Mucosa of descending colon (tissue), 3 donors: ENCODE measurements around the gene C1orf198. TPM values are rescaled to one million over a fixed set of nuclear protein-coding genes. Genes with fewer than 3 reads are reported as not detected.

Experiments
- ATAC-seq: fragments of 200-7000 bp; cut with Tn5 transposase; one replicate; pipeline ENCODE4 v1.9.1; 2020; ENCODE audit warnings: mild to moderate bottlenecking, moderate library complexity
- DNase-seq, 3 donors: peaks; one replicate each; pipeline ENCODE4 v3.0.0-alpha.2; 2020
- H3K36me3 ChIP-seq: fragments of 200-600 bp; one replicate; pipeline ENCODE4 v1.8.0; 2021; ENCODE audit warnings: low read depth, mild to moderate bottlenecking
- H3K4me1 ChIP-seq: fragments of 200-600 bp; one replicate; pipeline ENCODE4 v1.8.0; 2021; ENCODE audit warnings: low read depth, mild to moderate bottlenecking
- H3K4me3 ChIP-seq: fragments of 200-600 bp; one replicate; pipeline ENCODE4 v1.8.0; 2021; ENCODE audit warnings: mild to moderate bottlenecking
- H3K9me3 ChIP-seq: fragments of 200-600 bp; one replicate; pipeline ENCODE4 v1.8.0; 2021; ENCODE audit warnings: mild to moderate bottlenecking
- intact Hi-C, 2 donors: fragments of 100-400 bp; cut with DNase I in 1 of 2; cut with micrococcal nuclease in 1 of 2; formaldehyde crosslinking; loops; one replicate each; pipeline versions ENCODE4 v1.11.0 to v1.11.1; 2022; cut with DNase I, micrococcal nuclease
- total RNA-seq, 3 donors: library from RNA; stranded (reverse); fragmentation: NEBNext Ultra II Directional in 2 of 3; extraction: Animal tissue kit (Norgen Biotek cat#: 25700) in 2 of 3; gene quantifications; one replicate each; pipeline versions ENCODE4 v1.2.1 to v1.2.4, GENCODE V29; 2021 to 2023
- TF ChIP-seq, protein P1 (sequence below): fragments of 200-600 bp; IDR thresholded peaks from one replicate; pipeline ENCODE4 v1.8.0; 2022; ENCODE audit warnings: antibody characterized with exemption, mild to moderate bottlenecking
- donor health status: DM: no; HTN: no; CAD: no; lungs with moderate emphysema.
- donor health status: DM: no; HTN: no; CAD: no.
- donor health status: DM: no; HTN: yes; CAD: no.

C1orf198 gene
- total RNA-seq, 3 donors from 2014 or later: 9.8 to 35.9 (median 15.5) TPM

DNA sequence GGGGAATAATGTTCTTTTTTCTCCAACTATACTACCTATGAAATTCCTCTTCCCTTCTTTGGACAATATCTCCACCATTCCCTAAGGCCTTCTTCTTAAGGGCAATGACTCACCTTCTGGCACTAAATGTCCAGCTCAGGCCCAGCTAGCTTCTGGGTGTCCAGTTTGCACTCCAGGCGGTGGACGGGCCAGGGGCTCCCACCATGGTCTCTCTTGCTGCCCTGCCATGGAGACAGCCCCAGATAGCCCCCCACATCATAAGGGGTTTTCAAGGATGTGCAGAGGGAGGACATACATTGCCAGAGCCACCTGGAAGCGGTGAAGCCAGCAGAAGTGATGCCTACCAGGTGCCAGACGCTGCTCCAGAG lies 43.8 kb downstream of the C1orf198 start:
- H3K9me3 ChIP-seq: no peaks in the 10 kb centered on the region
- TF ChIP-seq, protein P1, sequence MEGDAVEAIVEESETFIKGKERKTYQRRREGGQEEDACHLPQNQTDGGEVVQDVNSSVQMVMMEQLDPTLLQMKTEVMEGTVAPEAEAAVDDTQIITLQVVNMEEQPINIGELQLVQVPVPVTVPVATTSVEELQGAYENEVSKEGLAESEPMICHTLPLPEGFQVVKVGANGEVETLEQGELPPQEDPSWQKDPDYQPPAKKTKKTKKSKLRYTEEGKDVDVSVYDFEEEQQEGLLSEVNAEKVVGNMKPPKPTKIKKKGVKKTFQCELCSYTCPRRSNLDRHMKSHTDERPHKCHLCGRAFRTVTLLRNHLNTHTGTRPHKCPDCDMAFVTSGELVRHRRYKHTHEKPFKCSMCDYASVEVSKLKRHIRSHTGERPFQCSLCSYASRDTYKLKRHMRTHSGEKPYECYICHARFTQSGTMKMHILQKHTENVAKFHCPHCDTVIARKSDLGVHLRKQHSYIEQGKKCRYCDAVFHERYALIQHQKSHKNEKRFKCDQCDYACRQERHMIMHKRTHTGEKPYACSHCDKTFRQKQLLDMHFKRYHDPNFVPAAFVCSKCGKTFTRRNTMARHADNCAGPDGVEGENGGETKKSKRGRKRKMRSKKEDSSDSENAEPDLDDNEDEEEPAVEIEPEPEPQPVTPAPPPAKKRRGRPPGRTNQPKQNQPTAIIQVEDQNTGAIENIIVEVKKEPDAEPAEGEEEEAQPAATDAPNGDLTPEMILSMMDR: no peak
- DNase-seq (no peak), ATAC-seq (no peak)
- intact Hi-C loops: no loop called here
- no peaks in the 10 kb centered on the region for H3K36me3 ChIP-seq
- H3K4me1 ChIP-seq: no peaks in the 10 kb centered on the region
- H3K4me3 ChIP-seq: no peak overlapping the region

DNA sequence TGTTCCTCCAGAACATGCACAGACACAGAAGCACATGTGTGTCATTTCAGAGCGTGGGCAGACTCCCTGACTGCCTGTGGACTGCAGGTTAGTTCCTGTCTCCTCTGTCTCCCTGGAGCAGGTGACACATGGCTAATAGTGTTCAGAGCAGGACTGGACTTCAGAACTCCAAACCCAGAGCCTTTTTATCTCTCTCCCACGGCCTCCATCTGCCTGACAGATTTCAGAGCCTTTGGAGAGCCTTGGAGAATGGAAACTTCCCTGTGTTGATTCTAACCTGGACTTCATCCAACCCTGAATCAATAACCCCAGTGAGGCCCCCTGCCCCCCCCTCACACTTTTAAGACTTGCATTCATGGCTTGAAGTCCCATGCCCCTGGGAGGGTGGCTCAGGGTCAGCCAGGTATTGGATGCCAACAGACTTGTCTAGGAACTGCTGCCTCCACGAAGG lies 44.4 kb downstream of the C1orf198 start:
- no peak overlapping the region for H3K4me3 ChIP-seq
- no peaks in the 10 kb centered on the region for H3K4me1 ChIP-seq
- no peaks in the 10 kb centered on the region for H3K9me3 ChIP-seq
- TF ChIP-seq, protein P1: no peak
- no peaks in the 10 kb centered on the region for H3K36me3 ChIP-seq
- DNase-seq (no peak), ATAC-seq (no peak)
- intact Hi-C loops: no loop called here

DNA sequence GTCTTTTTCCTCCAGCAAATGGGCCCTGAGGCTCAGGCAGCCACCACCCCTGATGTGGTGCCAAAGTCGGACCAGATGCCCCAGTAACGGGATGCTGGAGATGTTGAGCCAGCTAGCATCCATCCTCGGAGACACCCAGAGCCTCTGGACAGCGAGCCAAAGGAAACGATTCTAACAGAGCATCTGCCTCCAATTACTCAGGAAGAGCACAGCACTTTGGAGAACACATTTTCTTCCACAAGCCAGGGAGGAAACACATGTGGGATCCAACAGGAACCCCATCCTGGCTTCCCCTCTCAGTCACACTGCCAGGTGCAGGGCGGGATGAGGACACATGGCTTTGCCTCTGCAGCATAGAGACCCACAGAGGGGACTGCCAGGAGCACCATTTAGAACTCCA lies 44.9 kb downstream of the C1orf198 start:
- no peaks in the 10 kb centered on the region for H3K36me3 ChIP-seq
- no peaks in the 10 kb centered on the region for H3K9me3 ChIP-seq
- DNase-seq: no peak
- intact Hi-C loops: no loop called here
- ATAC-seq: no peak
- no peaks in the 10 kb centered on the region for H3K4me1 ChIP-seq
- H3K4me3 ChIP-seq: no peak overlapping the region
- TF ChIP-seq, protein P1: no peak

DNA sequence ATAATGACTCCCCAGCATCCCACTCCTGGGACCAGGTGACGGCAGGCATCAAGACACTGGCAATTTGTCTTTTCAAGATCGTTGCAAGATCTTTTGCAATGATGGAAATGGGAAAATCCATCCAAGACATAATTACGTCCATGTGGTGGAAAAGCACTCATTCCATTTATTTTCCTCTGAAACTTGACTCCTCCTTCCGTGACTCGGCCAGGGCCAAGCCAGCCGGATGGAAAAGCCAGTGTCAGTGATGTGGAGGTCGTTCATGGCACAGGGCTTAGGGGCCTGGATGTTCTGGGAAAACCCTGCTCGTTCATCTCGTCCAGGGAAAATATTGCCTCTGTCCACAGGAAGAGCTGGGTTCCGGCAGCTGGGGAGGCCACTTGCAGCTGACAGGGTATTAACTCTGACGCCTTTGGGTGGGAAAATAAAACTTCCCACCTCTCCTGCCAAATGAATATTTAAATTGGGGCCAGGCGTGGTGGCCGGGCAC lies 46.2 kb downstream of the C1orf198 start:
- TF ChIP-seq, protein P1: no peak
- DNase-seq (no peak), ATAC-seq (no peak)
- intact Hi-C loops: no loop called here
- Histone ChIP-seq H3K36me3 (no peaks in the 10 kb centered on the region), H3K9me3 (no peaks in the 10 kb centered on the region), H3K4me1 (no peaks in the 10 kb centered on the region), H3K4me3 (no peak overlapping the region)

DNA sequence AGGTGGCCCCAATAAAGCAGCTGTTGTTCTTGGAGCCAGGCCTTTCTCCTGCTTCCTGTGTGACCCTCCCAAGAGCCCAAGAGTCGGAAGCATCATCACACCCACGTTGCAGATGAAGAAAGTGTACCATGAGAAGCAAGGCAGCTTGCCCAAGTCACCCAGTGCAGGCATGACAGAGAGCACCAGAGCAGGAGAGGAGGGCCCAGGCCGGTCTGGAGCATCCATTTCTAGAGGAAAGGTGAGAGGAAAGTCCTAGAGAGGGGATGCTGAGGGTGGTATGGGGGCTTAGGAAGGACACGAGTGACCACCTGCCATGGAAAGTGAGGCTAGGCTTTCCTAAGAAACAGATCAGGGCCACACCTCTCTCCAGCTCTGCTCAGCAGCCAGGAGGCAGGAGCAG lies 47.0 kb downstream of the C1orf198 start:
- Histone ChIP-seq H3K4me3 (no peak overlapping the region), H3K4me1 (no peaks in the 10 kb centered on the region), H3K9me3 (no peaks in the 10 kb centered on the region), H3K36me3 (no peaks in the 10 kb centered on the region)
- ATAC-seq (no peak), DNase-seq (no peak)
- intact Hi-C loops: no loop called here
- TF ChIP-seq, protein P1: no peak

DNA sequence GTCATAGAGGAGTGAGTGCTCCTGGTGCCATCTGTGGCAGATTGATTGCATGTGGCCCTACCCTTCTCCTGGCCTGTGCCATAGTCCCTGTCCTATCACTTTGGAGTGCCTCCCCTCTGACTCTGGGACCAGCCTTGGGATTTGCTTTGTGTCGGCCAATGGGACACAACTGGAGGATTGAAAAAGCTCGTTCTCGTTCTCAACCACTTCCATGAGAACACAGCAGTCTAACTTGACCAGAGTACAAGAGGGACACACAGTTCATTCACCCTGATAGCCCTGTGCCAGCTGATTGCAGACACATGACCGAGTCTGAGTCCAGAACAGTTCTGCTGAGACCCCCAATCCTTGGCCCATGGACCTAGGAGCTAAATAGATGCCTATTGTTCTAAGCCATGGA lies 47.8 kb downstream of the C1orf198 start:
- TF ChIP-seq, protein P1: no peak
- intact Hi-C loops: no loop called here
- ATAC-seq (no peak), DNase-seq (no peak)
- Histone ChIP-seq H3K36me3 (no peaks in the 10 kb centered on the region), H3K9me3 (no peaks in the 10 kb centered on the region), H3K4me3 (no peak overlapping the region), H3K4me1 (no peaks in the 10 kb centered on the region)
